ENCODE measurements around the gene PRMT1. TPM values are rescaled to one million over a fixed set of nuclear protein-coding genes. Genes with fewer than 3 reads are reported as not detected.
"Not testable (repeated sequence)": the region's sequence is repeated elsewhere in the genome, so short reads cannot be mapped to it uniquely, and the experiment has no call there.

PRMT1 gene
- total and polyA plus RNA-seq, 12 donors = 80.0 to 270 (median 127) TPM

DNA sequence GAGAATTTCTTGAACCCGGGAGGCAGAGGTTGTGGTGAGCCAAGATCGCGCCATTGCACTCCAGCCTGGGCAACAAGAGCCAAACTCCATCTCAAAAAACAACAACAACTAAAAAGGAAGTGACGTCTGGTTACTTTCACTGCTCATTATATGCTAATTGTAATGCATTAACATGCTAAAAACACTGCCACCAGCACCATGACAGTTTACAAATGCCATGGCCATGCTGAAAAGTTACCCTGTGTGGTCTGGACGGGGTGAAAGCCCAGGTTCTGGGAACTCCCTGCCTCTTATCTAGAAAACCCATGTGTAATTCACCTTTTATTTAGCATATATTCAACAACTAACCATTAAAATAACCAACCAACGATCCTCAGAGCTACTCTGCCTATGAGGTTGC lies 41.9 kb downstream of the PRMT1 start:
- no peak overlapping the region for H3K4me3 ChIP-seq
- H3K27me3 ChIP-seq = no peaks in the 10 kb centered on the region
- H3K36me3 ChIP-seq = no peaks in the 10 kb centered on the region
- ATAC-seq (no peak), DNase-seq (no peak)
- WGBS, 2 donors = 83 to 86% methylated on average over 6 of the region's 6 CpGs
- H3K27ac ChIP-seq = no peak overlapping the region
- intact Hi-C loops (cut with DNase I) = loop anchor here in 1 of 10 donors (5.0 kb wide), 1 partner anchor 48 kb away; the partner anchor contains the start of gene AP2A1
- TF ChIP-seq, protein P1, sequence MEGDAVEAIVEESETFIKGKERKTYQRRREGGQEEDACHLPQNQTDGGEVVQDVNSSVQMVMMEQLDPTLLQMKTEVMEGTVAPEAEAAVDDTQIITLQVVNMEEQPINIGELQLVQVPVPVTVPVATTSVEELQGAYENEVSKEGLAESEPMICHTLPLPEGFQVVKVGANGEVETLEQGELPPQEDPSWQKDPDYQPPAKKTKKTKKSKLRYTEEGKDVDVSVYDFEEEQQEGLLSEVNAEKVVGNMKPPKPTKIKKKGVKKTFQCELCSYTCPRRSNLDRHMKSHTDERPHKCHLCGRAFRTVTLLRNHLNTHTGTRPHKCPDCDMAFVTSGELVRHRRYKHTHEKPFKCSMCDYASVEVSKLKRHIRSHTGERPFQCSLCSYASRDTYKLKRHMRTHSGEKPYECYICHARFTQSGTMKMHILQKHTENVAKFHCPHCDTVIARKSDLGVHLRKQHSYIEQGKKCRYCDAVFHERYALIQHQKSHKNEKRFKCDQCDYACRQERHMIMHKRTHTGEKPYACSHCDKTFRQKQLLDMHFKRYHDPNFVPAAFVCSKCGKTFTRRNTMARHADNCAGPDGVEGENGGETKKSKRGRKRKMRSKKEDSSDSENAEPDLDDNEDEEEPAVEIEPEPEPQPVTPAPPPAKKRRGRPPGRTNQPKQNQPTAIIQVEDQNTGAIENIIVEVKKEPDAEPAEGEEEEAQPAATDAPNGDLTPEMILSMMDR (IDR thresholded peaks at IDR 0.05) = no peak
- H3K4me1 ChIP-seq = peaks cover 0 to 14% (median 5%) of the 10 kb centered on the region in 9 donors
- no peaks in the 10 kb centered on the region for H3K9me3 ChIP-seq

DNA sequence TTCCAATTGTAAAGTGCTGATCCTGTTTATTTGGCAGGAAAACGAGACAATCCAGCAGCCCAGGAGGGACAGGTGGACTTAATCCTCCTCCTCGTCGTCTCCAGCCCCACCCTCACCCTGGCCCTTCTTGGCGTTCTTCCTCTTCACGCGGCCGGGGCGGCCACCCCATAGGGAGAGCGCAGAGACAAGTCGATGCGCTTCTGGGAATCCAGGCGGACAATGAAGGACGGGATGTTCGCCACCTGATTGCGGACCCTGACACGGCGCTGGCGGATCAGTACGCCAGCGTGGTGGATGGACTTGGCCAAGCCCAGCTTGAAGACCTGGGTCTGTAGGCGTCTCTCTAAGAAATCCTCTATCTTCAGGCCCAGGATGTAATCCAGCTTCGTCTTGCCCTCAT lies 42.3 kb downstream of the PRMT1 start:
- ATAC-seq = not testable (repeated sequence)
- intact Hi-C loops (cut with DNase I) = loop anchor here in 1 of 10 donors (5.0 kb wide), 1 partner anchor 48 kb away; the partner anchor contains the start of gene AP2A1

DNA sequence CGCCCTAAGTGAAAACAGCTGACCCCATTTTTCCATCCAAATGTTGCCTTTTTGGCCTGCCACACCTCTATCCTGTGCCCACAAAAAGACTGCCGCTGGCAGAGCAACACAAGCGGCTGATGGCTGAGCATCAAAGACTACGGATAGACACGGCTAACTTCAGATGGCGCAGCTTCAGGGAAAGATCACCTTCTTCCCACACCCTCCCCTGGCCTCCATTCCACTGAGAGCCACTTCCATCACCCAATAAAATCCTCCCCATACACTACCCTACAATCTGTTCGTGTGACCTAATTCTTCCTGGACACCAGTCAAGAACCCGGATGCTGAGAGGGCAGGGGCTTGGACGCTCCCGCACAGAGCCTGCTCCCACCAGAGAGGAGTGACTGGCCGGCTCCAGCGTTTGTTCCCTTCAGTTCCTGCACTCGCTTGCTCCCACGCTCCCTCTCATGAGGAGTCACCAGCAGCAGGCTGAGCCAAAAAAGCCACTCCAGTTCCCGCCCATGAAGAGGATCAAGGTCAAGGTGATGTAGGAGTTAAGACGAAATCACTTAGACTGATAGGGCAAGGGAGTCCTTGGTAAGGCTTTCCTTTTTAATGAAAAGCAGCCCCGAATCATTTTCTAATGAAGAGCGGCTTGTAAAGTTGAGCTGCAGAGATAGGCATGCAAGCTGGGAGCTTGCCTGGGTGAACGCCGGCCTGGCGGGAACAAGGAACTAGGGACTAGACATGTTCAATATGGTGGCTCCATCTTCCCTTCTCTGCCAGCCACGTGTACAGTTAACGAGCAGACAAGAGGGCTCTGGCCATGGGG lies 50.4 kb downstream of the PRMT1 start:
- Histone ChIP-seq H3K27ac (peak overlapping the region in 9 of 10 donors; percentile 17 to 77 (median 65)), H3K4me3 (peak overlapping the region in 1 of 10 donors; percentile 6), H3K36me3 (peaks cover 0 to 6% (median 0%) of the 10 kb centered on the region in 9 donors), H3K27me3 (no peaks in the 10 kb centered on the region), H3K4me1 (peaks cover 0 to 20% (median 13%) of the 10 kb centered on the region in 9 donors), H3K9me3 (no peaks in the 10 kb centered on the region)
- DNase-seq (peak; percentile 49 to 65), ATAC-seq (peak; percentile 79 to 94 (median 86))
- TF ChIP-seq, protein P1 (IDR thresholded peaks at IDR 0.05) = no peak
- 58% methylated on average over 23 of the region's 23 CpGs for WGBS, 2 donors
- intact Hi-C loops (cut with DNase I) = no loop called here

More for the DNA sequence above, 42.3 kb downstream of the PRMT1 start:
- not testable (repeated sequence) for H3K36me3 ChIP-seq, H3K27me3 ChIP-seq, DNase-seq, H3K4me3 ChIP-seq, H3K27ac ChIP-seq, H3K9me3 ChIP-seq
- peaks cover 0 to 14% (median 5%) of the 10 kb centered on the region in 9 donors for H3K4me1 ChIP-seq
- 79 to 81% methylated on average over 22 of the region's 22 CpGs for WGBS, 2 donors

DNA sequence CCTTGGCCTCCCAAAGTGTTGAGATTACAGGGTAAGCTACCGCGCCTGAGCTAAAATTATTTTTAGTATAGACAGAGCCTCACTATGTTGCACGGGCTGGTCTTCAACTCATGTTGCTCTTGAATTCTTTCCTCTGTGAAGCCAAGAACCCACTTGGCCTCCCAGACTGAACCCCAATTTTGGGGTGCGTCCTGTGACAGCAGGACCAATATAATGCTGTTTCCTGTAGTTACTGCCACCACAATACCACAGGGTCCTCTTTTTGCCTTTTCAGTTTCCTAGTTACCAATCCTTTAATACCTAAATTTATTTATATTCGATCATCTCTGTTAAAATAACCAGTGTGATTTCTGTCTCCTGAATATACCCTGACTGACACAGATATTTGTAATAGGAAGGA lies 53.1 kb downstream of the PRMT1 start:
- Histone ChIP-seq H3K4me3 (no peak overlapping the region), H3K27ac (no peak overlapping the region), H3K36me3 (no peaks in the 10 kb centered on the region), H3K4me1 (peaks cover 0 to 20% (median 13%) of the 10 kb centered on the region in 9 donors), H3K27me3 (no peaks in the 10 kb centered on the region), H3K9me3 (no peaks in the 10 kb centered on the region)
- TF ChIP-seq, protein P1 (IDR thresholded peaks at IDR 0.05) = no peak
- ATAC-seq (no peak), DNase-seq (no peak)
- intact Hi-C loops (cut with DNase I) = no loop called here
- WGBS, 2 donors = 81 to 86% methylated on average over 5 of the region's 5 CpGs

Small RNA genes within 50 kb of the gene (microRNA-seq; reads per million reads assigned to microRNA genes)
- gene MIR5088 = 0 to 0.51 reads per million in 2 donors

Other genes starting within 250 kb of the PRMT1 start
- gene SLC17A7, start 235.7 kb upstream of the PRMT1 start, total RNA-seq = 1 to 10 TPM in 4 of 10 donors, under 1 TPM in 6; 0.17 to 2.3 (median 0.86) TPM
- gene SLC17A7, start 235.7 kb upstream of the PRMT1 start, polyA plus RNA-seq = 1 to 10 TPM in 1 of 2 donors, under 1 TPM in 1; 0.88 to 2.0 TPM
- gene PIH1D1, start 225.5 kb upstream of the PRMT1 start, total RNA-seq = 10 to 100 TPM; 15.7 to 42.1 (median 25.7) TPM
- 10 to 100 TPM; 32.5 to 60.0 TPM for gene PIH1D1, start 225.5 kb upstream of the PRMT1 start, polyA plus RNA-seq
- gene ALDH16A1, start 224.0 kb upstream of the PRMT1 start, total RNA-seq = 10 to 100 TPM in 3 of 10 donors, 1 to 10 TPM in 7; 4.4 to 14.9 (median 7.4) TPM
- 10 to 100 TPM; 17.8 to 19.9 TPM for gene ALDH16A1, start 224.0 kb upstream of the PRMT1 start, polyA plus RNA-seq
- gene FLT3LG, start 203.1 kb upstream of the PRMT1 start, total RNA-seq = 10 to 100 TPM in 1 of 10 donors, 1 to 10 TPM in 9; 1.6 to 14.8 (median 3.1) TPM
- gene FLT3LG, start 203.1 kb upstream of the PRMT1 start, polyA plus RNA-seq = 10 to 100 TPM in 1 of 2 donors, 1 to 10 TPM in 1; 4.2 to 14.0 TPM
- 1,000 to 10,000 TPM; 1,171 to 1,844 (median 1,328) TPM for gene RPL13A, start 189.7 kb upstream of the PRMT1 start, total RNA-seq
- 1,000 to 10,000 TPM; 1,376 to 2,740 TPM for gene RPL13A, start 189.7 kb upstream of the PRMT1 start, polyA plus RNA-seq
- gene RPS11, start 180.8 kb upstream of the PRMT1 start, total RNA-seq = 1,000 to 10,000 TPM in 4 of 10 donors, 100 to 1,000 TPM in 6; 739 to 1,152 (median 854) TPM
- gene RPS11, start 180.8 kb upstream of the PRMT1 start, polyA plus RNA-seq = 1,000 to 10,000 TPM; 2,102 to 3,642 TPM
- gene FCGRT, start 164.6 kb upstream of the PRMT1 start, total RNA-seq = 100 to 1,000 TPM in 2 of 10 donors, 10 to 100 TPM in 8; 49.0 to 175 (median 71.4) TPM
- gene FCGRT, start 164.6 kb upstream of the PRMT1 start, polyA plus RNA-seq = 10 to 100 TPM; 63.2 to 83.6 TPM
- gene RCN3, start 149.3 kb upstream of the PRMT1 start, total RNA-seq = 10 to 100 TPM in 2 of 10 donors, 1 to 10 TPM in 8; 4.7 to 23.4 (median 6.1) TPM
- 10 to 100 TPM; 23.6 to 38.3 TPM for gene RCN3, start 149.3 kb upstream of the PRMT1 start, polyA plus RNA-seq
- 10 to 100 TPM; 38.0 to 53.9 (median 45.1) TPM for gene NOSIP, start 96.7 kb upstream of the PRMT1 start, total RNA-seq
- 100 to 1,000 TPM in 1 of 2 donors, 10 to 100 TPM in 1; 82.6 to 120 TPM for gene NOSIP, start 96.7 kb upstream of the PRMT1 start, polyA plus RNA-seq
- 1 to 10 TPM in 1 of 10 donors, under 1 TPM in 9; 0.34 to 1.0 (median 0.57) TPM for gene PRRG2, start 96.0 kb upstream of the PRMT1 start, total RNA-seq
- 1 to 10 TPM; 1.1 to 2.4 TPM for gene PRRG2, start 96.0 kb upstream of the PRMT1 start, polyA plus RNA-seq
- gene PRR12, start 86.1 kb upstream of the PRMT1 start, total RNA-seq = 10 to 100 TPM; 11.2 to 19.2 (median 16.7) TPM
- 10 to 100 TPM in 1 of 2 donors, 1 to 10 TPM in 1; 5.2 to 11.1 TPM for gene PRR12, start 86.1 kb upstream of the PRMT1 start, polyA plus RNA-seq
- 100 to 1,000 TPM in 7 of 10 donors, 10 to 100 TPM in 3; 90.4 to 141 (median 113) TPM for gene RRAS, start 37.1 kb upstream of the PRMT1 start, total RNA-seq
- gene RRAS, start 37.1 kb upstream of the PRMT1 start, polyA plus RNA-seq = 100 to 1,000 TPM; 208 to 215 TPM
- gene SCAF1, start 35.1 kb upstream of the PRMT1 start, total RNA-seq = 10 to 100 TPM; 41.6 to 60.5 (median 45.2) TPM
- 10 to 100 TPM; 20.2 to 25.8 TPM for gene SCAF1, start 35.1 kb upstream of the PRMT1 start, polyA plus RNA-seq
- gene IRF3, start 11.4 kb upstream of the PRMT1 start, total RNA-seq = 10 to 100 TPM; 22.3 to 39.4 (median 24.7) TPM
- 10 to 100 TPM; 67.8 to 84.2 TPM for gene IRF3, start 11.4 kb upstream of the PRMT1 start, polyA plus RNA-seq
- 10 to 100 TPM in 5 of 10 donors, 1 to 10 TPM in 5; 7.8 to 14.6 (median 9.8) TPM for gene BCL2L12, start 11.3 kb upstream of the PRMT1 start, total RNA-seq
- 10 to 100 TPM in 1 of 2 donors, 1 to 10 TPM in 1; 8.6 to 19.6 TPM for gene BCL2L12, start 11.3 kb upstream of the PRMT1 start, polyA plus RNA-seq
- under 1 TPM; 0.16 to 0.74 (median 0.47) TPM for gene ADM5, start 12.3 kb downstream of the PRMT1 start, total RNA-seq
- gene ADM5, start 12.3 kb downstream of the PRMT1 start, polyA plus RNA-seq = 1 to 10 TPM; 1.1 to 1.6 TPM
- 1 to 10 TPM; 1.4 to 3.6 (median 1.9) TPM for gene CPT1C, start 13.8 kb downstream of the PRMT1 start, total RNA-seq
- 10 to 100 TPM in 1 of 2 donors, 1 to 10 TPM in 1; 4.8 to 10.7 TPM for gene CPT1C, start 13.8 kb downstream of the PRMT1 start, polyA plus RNA-seq
- gene TSKS, start 86.0 kb downstream of the PRMT1 start, total RNA-seq = under 1 TPM in 8 of 10 donors, not detected in 2; 0.15 to 0.80 (median 0.36) TPM
- 1 to 10 TPM in 1 of 2 donors, under 1 TPM in 1; 0.64 to 3.4 TPM for gene TSKS, start 86.0 kb downstream of the PRMT1 start, polyA plus RNA-seq
- gene AP2A1, start 89.7 kb downstream of the PRMT1 start, total RNA-seq = 100 to 1,000 TPM in 1 of 10 donors, 10 to 100 TPM in 9; 56.0 to 108 (median 62.6) TPM
- 10 to 100 TPM; 36.1 to 96.3 TPM for gene AP2A1, start 89.7 kb downstream of the PRMT1 start, polyA plus RNA-seq
- gene FUZ, start 136.0 kb downstream of the PRMT1 start, total RNA-seq = 10 to 100 TPM; 11.4 to 20.8 (median 14.4) TPM
- gene FUZ, start 136.0 kb downstream of the PRMT1 start, polyA plus RNA-seq = 10 to 100 TPM; 16.4 to 24.1 TPM
- 100 to 1,000 TPM in 1 of 10 donors, 10 to 100 TPM in 9; 39.7 to 110 (median 54.9) TPM for gene MED25, start 141.0 kb downstream of the PRMT1 start, total RNA-seq
- 100 to 1,000 TPM in 1 of 2 donors, 10 to 100 TPM in 1; 39.5 to 149 TPM for gene MED25, start 141.0 kb downstream of the PRMT1 start, polyA plus RNA-seq
- gene PTOV1, start 173.9 kb downstream of the PRMT1 start, total RNA-seq = 100 to 1,000 TPM in 3 of 10 donors, 10 to 100 TPM in 7; 67.8 to 137 (median 90.0) TPM
- 100 to 1,000 TPM; 107 to 220 TPM for gene PTOV1, start 173.9 kb downstream of the PRMT1 start, polyA plus RNA-seq
- 10 to 100 TPM; 24.0 to 43.9 (median 34.6) TPM for gene PNKP, start 190.3 kb downstream of the PRMT1 start, total RNA-seq
- 10 to 100 TPM; 31.8 to 91.7 TPM for gene PNKP, start 190.3 kb downstream of the PRMT1 start, polyA plus RNA-seq
- 10 to 100 TPM; 26.0 to 51.9 (median 32.4) TPM for gene AKT1S1, start 200.1 kb downstream of the PRMT1 start, total RNA-seq
- gene AKT1S1, start 200.1 kb downstream of the PRMT1 start, polyA plus RNA-seq = 10 to 100 TPM; 42.6 to 48.1 TPM
- gene TBC1D17, start 200.4 kb downstream of the PRMT1 start, total RNA-seq = 10 to 100 TPM; 40.6 to 57.9 (median 50.6) TPM
- gene TBC1D17, start 200.4 kb downstream of the PRMT1 start, polyA plus RNA-seq = 10 to 100 TPM; 30.4 to 41.7 TPM
- 10 to 100 TPM in 1 of 10 donors, under 1 TPM in 7, not detected in 2; 0.26 to 26.9 (median 0.60) TPM for gene IL4I1, start 219.6 kb downstream of the PRMT1 start, total RNA-seq
- gene IL4I1, start 219.6 kb downstream of the PRMT1 start, polyA plus RNA-seq = under 1 TPM in 1 of 2 donors, not detected in 1; 0.33 TPM

All from heart right ventricle (tissue), 16 donors.